Left ventricle myocardium superior (tissue), 1 donor: Measurements from ENCODE around the gene GSTA3. TPM values are rescaled to one million over a fixed set of nuclear protein-coding genes. Genes with fewer than 3 reads are reported as not detected.
"Not testable (repeated sequence)": the region's sequence is repeated elsewhere in the genome, so short reads cannot be mapped to it uniquely, and the experiment has no call there.

Experiments used
- ATAC-seq: fragments of 200-7000 bp; cut with Tn5 transposase; one replicate; pipeline ENCODE4 v1.9.1; 2020; ENCODE audit warnings: mild to moderate bottlenecking, moderate library complexity
- DNase-seq: peaks from one replicate; pipeline ENCODE4 v3.0.0-alpha.2; 2020
- intact Hi-C: fragments of 100-400 bp; cut with micrococcal nuclease; formaldehyde crosslinking; loops from one replicate; pipeline ENCODE4 v1.11.0; 2022
- long read RNA-seq: library from polyadenylated mRNA; unstranded; transcript quantifications from one replicate; pipeline ENCODE4 v2.0.0, GENCODE V29; 2021
- total RNA-seq: library from RNA; stranded (reverse); fragmentation: NEBNext Ultra II Directional; extraction: Animal tissue kit (Norgen Biotek cat#: 25700); gene quantifications from one replicate; pipeline ENCODE4 v1.2.1, GENCODE V29; 2021
- donor health status: DM: no; HTN: yes; CAD: no; lungs with severe emphysema.

Gene GSTA3
- not detected for total RNA-seq
- long read RNA-seq = 0 reads

- intact Hi-C loops = no loop called here
- no peak for DNase-seq
- ATAC-seq = no peak
These were observed at the start of gene GSTA3 for GRCh38 chr6:52909531-52909930. Gene GSTA3, minus strand, starts transcription at chr6:52909698. Its CDS starts 3,864 bp downstream, at chr6:52905834.

- ATAC-seq (no peak), DNase-seq (no peak)
- intact Hi-C loops = no loop called here
These were observed 49.2 kb upstream of the GSTA3 start for GRCh38 chr6:52958546-52959255.

GRCh38 chr6:52955871-52956270, 46.4 kb upstream of the GSTA3 start:
- intact Hi-C loops = no loop called here
- DNase-seq (no peak), ATAC-seq (no peak)

DNA sequence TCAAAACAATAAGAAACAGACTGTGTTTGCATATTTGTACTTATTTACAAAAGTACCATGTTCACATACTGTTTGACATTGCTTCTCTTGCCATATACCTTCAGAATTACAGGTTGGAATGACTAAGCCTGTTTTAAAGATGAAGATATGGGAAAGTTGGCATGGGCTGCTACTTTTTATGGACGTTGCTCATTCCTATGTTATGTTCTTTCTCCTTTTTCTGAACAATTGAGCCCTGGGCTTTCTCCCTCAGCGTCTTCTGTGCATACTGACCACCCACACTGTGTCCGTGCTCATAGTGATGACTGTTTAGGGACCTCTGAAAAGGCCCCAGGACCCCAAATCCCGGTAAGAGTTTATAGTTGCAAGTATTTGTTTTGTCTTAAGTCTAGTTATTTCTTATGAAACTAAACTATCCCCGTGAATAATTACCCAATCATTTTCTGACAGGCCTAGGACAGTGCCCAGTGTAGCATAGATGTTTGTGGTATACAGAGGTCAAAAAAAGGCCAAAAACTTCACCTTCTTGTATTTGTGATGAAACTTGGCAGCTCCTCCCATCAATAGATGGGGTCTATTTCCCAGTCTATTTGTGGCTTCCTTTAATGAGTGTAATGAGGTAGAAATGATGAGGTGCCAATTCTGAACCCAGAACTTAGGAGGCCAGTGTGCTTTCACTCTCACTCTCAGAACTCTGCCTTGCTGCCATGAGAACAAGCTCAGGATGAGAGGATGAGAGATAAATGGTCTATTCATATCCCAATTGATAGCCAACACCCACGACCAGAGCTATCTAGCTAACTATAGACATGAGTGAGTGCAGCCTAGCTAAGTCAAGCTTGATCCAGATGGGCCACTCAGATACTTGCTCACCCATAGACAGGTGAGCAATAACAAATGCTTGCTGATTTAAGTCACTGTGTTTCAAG, 44.7 kb upstream of the GSTA3 start:
- DNase-seq (no peak), ATAC-seq (no peak)
- intact Hi-C loops = no loop called here

DNA sequence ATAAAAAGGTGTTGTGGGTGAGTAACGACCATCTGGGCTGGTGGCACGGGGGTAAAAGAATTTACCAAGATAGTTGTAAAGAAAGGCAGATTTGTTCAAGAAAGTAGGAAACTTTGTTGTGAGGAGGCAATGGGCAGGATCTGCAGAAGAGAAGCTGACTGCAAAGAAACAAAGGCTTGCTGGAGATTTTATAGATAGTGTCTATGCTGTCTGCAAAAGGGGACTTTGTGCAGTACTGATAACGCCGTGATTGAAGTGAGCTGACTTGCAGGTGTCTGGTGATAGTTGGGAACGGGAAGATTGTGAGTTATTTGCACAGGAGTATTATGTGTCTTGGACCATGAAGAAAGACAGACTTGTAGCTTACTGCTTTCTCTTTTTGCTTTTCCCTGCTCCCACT, 36.8 kb upstream of the GSTA3 start:
- no peak for ATAC-seq
- intact Hi-C loops = no loop called here

GRCh38 chr6:52942821-52943220, 33.3 kb upstream of the GSTA3 start:
- DNase-seq, intact Hi-C loops, ATAC-seq: not testable (repeated sequence)

More for the DNA sequence above, 36.8 kb upstream of the GSTA3 start:
- DNase-seq = no peak

DNA sequence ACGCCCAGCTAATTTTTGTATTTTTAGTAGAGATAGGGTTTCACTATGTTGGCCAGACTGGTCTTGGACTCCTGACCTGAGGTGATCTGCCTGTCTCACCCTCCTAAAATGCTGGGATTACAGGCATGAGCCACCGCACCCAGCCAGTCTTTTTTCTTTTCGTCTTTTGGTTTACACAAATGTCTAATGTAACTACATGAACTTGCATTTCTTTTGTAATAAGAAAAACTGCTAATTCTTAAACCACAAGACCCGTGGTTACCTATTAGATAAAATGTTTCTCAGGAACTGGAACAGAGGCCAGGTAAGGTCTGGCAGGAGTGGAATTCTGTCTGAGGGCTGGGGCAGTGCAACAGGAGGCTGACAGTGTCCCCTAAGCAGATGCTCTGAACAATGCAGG, 32.7 kb upstream of the GSTA3 start:
- intact Hi-C loops = no loop called here
- ATAC-seq (no peak), DNase-seq (no peak)

DNA sequence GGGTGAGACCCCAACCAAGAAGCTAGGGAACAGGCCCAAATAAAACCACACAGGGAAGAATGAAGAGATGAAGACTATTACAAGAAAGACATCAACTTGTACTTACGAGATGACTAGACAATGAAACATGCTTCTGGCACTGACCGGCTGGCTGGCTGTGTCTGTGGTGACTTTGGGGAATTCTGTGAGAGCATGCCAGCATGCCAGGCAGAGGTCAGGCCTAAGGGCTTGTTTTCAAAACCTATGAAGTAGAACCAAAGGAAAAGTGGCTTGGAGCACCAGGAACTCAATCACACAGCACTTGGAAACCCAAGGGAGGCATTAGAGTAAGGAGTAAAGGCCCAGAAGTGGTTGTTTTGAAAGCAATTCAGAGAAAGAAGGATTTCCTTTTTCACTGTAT, 28.4 kb upstream of the GSTA3 start:
- DNase-seq = no peak
- intact Hi-C loops = no loop called here
- ATAC-seq = no peak

DNA sequence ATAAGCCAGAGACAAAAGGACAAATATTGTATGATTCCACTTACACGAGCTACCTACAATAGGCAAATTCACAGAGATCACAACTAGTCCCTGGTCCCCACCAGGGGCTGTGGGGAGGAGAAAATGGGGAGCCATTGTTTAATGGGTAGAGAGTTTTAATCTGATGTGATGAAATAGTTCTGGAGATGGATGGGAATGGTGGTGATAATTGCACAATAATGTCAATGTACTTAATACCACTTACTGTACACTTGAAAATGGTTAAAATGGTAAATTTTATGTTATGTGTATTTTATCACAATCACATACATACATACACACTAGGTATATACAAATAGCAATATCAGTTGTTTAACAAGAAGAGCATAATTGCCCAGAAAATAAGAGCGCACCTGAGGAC, 24.3 kb upstream of the GSTA3 start:
- intact Hi-C loops = no loop called here
- DNase-seq (no peak), ATAC-seq (no peak)

- intact Hi-C loops = no loop called here
- DNase-seq = no peak
- no peak for ATAC-seq
These were observed 21.9 kb upstream of the GSTA3 start for GRCh38 chr6:52931351-52931750.

GRCh38 chr6:52929321-52930164, 20.0 kb upstream of the GSTA3 start:
- ATAC-seq (no peak), DNase-seq (no peak)
- intact Hi-C loops = no loop called here

DNA sequence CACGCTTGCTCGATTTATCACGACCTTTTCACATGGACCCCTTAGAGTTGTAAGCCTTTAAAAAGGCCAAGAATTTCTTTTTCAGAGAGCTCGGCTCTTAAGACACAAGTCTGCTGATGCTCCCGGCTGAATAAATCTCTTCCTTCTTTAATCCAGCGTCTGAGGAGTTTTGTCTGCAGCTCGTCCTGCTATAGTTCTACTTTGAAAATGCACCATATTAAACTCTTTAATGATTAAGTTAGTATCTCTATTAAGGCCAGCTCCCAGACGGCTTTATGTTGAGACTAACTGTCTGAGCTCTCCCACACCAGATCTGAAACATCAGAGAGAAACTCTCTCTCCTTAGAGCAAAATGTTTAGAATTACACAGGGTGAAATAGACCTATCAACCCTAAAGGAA, 18.0 kb upstream of the GSTA3 start:
- ATAC-seq (no peak), DNase-seq (no peak)
- intact Hi-C loops = no loop called here

DNA sequence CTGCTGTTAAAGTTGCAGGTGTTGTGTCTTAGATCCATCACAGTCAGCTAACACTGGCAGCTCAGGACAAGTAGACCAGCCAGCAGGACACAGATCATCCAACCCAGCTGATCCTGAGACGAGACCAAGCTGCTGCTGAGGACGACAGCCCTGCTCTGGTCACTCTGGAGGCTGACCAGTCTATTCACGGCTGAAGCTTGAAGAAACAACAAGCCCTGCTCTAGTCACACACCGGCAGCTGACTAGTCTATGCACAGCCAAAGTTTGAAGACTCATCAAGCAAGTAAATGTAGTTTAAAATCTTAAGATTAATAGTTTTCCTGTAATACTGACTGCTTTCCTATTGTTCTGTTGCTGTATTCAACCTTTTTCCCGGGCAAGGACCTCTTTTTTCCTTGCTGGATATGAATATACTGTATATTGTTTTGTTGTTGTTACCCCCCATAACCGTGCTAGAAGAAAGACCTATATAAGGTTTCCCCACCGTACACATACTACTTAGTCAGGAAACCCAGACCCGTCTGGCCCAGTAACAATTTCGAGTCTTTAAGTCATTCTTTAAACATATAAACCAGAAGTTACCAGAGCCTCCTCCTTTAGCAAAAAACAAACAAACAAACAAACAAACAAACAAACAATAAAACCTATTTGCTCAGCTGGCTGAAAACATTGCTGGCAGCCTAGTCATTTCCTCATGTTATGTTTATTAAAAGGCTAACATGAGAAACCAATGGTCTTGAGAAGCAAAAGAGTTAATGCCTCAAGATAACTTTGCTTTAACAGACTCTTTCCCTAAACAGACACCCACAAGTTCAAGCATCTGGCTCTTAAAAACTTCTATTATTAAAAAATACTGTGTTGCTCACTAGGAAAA, 16.7 kb upstream of the GSTA3 start:
- intact Hi-C loops = no loop called here
- ATAC-seq (no peak), DNase-seq (no peak)

- intact Hi-C loops = no loop called here
- DNase-seq = no peak
- no peak for ATAC-seq
These were observed 15.5 kb upstream of the GSTA3 start for GRCh38 chr6:52925042-52925441.

DNA sequence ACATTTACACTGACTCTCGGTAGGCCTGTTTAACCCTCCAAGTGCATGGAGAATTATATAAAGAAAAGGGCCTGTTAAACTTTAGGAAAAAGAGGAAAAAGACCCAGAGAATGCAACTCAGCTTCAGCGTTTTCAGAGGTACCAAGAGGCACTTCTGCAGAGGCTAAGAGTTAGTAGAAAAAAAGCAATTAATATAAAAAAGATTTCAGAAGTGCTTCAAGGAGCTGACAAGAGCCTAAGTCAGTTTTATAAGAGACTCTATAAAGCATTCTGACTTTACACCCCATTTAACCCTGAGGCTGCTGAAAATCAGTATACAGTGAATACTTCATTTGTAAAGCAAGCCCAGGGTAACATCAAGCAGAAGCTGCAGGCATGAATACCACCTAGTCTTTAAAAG, 14.2 kb upstream of the GSTA3 start:
- ATAC-seq, intact Hi-C loops, DNase-seq: not testable (repeated sequence)

GRCh38 chr6:52922161-52922560, 12.7 kb upstream of the GSTA3 start:
- ATAC-seq = no peak
- no peak for DNase-seq
- intact Hi-C loops = no loop called here

DNA sequence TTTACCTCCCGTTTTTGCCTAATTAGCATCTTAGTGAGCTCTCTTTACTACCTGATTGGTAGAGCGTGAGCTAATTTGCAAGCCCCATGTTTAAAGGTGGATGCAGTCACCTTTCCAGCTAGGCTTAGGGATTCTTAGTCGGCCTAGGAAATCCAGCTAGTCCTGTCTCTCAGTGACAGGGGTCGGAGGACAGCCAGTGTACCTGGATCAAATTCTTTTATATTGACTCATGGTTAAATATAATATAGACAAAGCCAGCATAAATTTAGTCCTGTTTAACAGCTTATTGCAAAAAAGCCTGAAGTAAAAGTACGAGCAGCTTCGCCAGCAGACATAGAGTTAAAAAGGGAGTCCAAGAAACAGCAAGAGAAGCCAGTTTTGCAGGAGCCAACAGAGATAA, 12.2 kb upstream of the GSTA3 start:
- ATAC-seq = no peak
- intact Hi-C loops = no loop called here
- DNase-seq = no peak

- ATAC-seq, intact Hi-C loops, DNase-seq: not testable (repeated sequence)
These were observed 10.0 kb upstream of the GSTA3 start for GRCh38 chr6:52919511-52919910.

DNA sequence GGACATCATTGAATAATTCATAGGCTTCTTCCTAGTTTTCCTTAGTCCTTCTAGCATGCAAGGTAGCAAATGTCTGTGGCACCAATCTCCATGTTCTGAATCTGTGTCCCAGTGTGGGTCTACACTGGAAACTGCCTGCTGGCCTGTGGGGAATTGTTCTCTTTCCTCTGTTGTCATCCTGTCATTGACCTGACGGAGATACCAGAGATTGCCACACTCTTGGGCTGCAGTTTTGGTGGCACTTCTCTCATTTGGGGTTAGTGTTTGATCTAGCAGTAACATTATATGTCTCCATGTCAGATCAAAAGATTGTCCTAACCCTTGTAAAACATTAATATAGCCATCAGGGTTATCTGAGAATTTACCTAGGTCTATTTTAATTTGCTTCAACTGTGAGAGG, 9.3 kb upstream of the GSTA3 start:
- DNase-seq, intact Hi-C loops, ATAC-seq: not testable (repeated sequence)
